ENCODE data around the gene FOXI2. TPM values are rescaled to one million over a fixed set of nuclear protein-coding genes. Genes with fewer than 3 reads are reported as not detected.

Gene FOXI2
- total RNA-seq, 4 donors from 2014 or later: 0.07 TPM; not detected in 3

DNA sequence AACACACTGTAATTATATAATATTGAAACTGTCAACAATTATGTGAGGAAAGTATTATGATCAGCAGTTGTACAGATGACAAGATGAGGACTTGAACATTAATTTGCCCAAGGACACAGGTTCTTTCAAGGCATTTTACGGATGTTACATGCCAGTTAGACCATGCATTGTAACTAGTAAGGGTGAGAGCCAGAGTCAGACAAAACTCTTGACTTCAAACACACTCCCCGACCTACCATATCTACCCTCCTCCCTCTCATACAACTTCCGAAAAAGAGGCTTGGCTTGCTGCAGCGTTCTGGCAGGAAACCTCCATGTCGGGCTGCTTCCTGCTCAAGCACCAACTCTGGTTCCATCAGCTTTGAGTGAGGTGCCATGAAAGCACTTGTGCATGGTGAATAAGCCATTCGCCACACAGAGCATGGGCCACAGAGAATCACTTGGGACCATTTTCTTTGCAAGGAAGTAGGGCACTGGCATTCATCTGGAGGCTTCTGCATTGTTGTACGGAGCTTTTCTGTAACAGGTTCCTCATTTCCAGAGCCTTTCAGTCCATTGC, 53.2 kb downstream of the FOXI2 start:
- in situ Hi-C loops (cut with MboI; ENCODE audit: low sequenced_read_pairs in 4 of 4) (no loop called here), intact Hi-C loops (cut with DNase I; ENCODE audit: low total_unique reads) (no loop called here)
- Histone ChIP-seq H3K36me3 (no peaks in the 10 kb centered on the region), H3K4me3 (no peak overlapping the region), H3K27me3 (no peaks in the 10 kb centered on the region), H3K4me1 (no peaks in the 10 kb centered on the region), H3K9me3 (no peaks in the 10 kb centered on the region), H3K27ac (no peak overlapping the region)
- no peak for DNase-seq
- TF ChIP-seq, protein P1, sequence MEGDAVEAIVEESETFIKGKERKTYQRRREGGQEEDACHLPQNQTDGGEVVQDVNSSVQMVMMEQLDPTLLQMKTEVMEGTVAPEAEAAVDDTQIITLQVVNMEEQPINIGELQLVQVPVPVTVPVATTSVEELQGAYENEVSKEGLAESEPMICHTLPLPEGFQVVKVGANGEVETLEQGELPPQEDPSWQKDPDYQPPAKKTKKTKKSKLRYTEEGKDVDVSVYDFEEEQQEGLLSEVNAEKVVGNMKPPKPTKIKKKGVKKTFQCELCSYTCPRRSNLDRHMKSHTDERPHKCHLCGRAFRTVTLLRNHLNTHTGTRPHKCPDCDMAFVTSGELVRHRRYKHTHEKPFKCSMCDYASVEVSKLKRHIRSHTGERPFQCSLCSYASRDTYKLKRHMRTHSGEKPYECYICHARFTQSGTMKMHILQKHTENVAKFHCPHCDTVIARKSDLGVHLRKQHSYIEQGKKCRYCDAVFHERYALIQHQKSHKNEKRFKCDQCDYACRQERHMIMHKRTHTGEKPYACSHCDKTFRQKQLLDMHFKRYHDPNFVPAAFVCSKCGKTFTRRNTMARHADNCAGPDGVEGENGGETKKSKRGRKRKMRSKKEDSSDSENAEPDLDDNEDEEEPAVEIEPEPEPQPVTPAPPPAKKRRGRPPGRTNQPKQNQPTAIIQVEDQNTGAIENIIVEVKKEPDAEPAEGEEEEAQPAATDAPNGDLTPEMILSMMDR (IDR thresholded peaks at IDR 0.05 in 4 of 5, conservative IDR thresholded peaks at IDR 0.05 in 1 of 5): no peak
- TF ChIP-seq POLR2A (IDR thresholded peaks at IDR 0.05): no peak
- ATAC-seq: no peak

Other genes starting within 250 kb of the FOXI2 start
- not detected for gene NPS, start 187.9 kb upstream of the FOXI2 start, total RNA-seq
- gene CLRN3, start 155.8 kb downstream of the FOXI2 start, total RNA-seq: under 1 TPM in 1 of 4 donors, not detected in 3; 0.27 TPM
- gene PTPRE, start 169.9 kb downstream of the FOXI2 start, total RNA-seq: 1 to 10 TPM in 3 of 4 donors, under 1 TPM in 1; 0.97 to 2.2 (median 1.6) TPM